GM12892 (cell line): ENCODE data around the gene CCDC61.

Experiments used
- DNase-seq: peaks from one replicate; pipeline ENCODE4 v3.0.0; 2011; ENCODE audit not compliant: insufficient read length
- FAIRE-seq: peaks from 2 replicates; lab custom pipeline; 2011; peaks lifted over from hg19 to GRCh38; lab: Jason Lieb, UNC
- POLR2A ChIP-seq: IDR thresholded peaks from 2 replicates; pipeline ENCODE4 v1.6.1; 2011; ENCODE audit warnings: low read depth, low read length, control low read depth
- POLR2AphosphoS5 ChIP-seq: IDR thresholded peaks from 2 replicates; pipeline ENCODE4 v1.6.1; 2011; ENCODE audit warnings: low read depth, low read length, control low read depth
- TAF1 ChIP-seq: IDR thresholded peaks from 2 replicates; pipeline ENCODE4 v1.6.1; 2011; ENCODE audit warnings: low read depth, mild to moderate bottlenecking, control low read depth, low read length, borderline replicate concordance

Gene CCDC61

GRCh38 chr19:46056536-46056935 is 61.3 kb downstream of the CCDC61 start:
- DNase-seq (no peak), FAIRE-seq (no peak)
- TF ChIP-seq TAF1 (no peak), POLR2A (no peak), POLR2AphosphoS5 (no peak)

GRCh38 chr19:46058778-46059177 is 63.5 kb downstream of the CCDC61 start:
- DNase-seq = no peak
- no peak for FAIRE-seq
- no peak for TF ChIP-seq POLR2A

DNA sequence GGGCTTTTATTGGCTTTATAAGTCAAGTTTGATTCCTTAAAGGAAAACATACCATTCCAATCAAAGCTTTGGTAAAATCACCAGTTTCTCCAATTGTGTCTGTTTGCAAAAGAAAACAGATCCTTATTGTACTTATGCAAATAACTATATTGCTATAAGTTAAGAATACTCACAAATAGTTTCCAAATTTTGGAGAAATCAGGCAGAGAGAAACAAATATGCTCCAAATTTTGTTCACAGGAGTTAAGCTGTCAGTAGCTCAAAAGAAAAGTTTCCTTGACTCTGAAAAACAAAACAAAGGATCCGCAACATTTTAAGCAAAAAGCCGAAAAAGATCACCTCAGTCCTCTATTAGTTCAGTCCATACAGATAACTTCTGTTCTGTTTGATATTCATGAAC is 64.7 kb downstream of the CCDC61 start:
- DNase-seq (no peak), FAIRE-seq (no peak)

GRCh38 chr19:46063201-46063600 is 67.9 kb downstream of the CCDC61 start:
- FAIRE-seq (no peak), DNase-seq (no peak)
- no peak for TF ChIP-seq TAF1
- TF ChIP-seq POLR2AphosphoS5 = no peak
- TF ChIP-seq POLR2A = no peak

More for the DNA sequence above, 64.7 kb downstream of the CCDC61 start:
- TF ChIP-seq POLR2AphosphoS5 = no peak
- TF ChIP-seq TAF1 = no peak
- TF ChIP-seq POLR2A = no peak

DNA sequence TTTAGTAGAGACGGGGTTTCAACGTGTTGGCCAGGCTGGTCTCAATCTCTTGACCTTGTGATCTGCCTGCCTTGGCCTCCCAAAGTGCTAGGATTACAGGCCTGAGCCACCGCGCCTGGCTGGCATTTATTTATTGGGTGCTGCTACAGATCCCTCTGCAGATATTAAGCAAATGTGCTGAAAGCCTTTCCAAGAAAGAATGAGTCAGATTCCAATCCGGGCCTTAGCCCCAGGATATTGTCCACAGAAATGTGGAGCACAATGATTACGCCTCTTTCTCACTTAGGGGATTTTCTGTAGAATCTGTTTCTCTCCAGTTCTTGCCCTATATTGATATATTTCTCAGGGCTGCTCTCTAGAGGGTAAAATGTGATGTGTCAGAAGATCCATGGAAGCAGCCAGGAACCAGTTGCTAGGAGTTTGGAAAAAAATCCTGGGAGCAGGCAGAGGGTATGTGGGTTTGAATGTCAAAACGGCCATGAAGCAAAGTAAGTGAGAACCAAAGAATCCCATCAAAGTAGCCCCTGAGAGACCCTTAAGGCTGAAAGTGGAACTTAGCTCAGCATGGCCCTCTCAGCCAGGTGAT is 70.3 kb downstream of the CCDC61 start:
- DNase-seq = no peak
- TF ChIP-seq POLR2AphosphoS5 (no peak), TAF1 (no peak), POLR2A (no peak)
- no peak for FAIRE-seq

GRCh38 chr19:46066471-46066870 is 71.2 kb downstream of the CCDC61 start:
- no peak for FAIRE-seq
- TF ChIP-seq POLR2A = no peak
- no peak for TF ChIP-seq POLR2AphosphoS5
- no peak for TF ChIP-seq TAF1
- DNase-seq = no peak

DNA sequence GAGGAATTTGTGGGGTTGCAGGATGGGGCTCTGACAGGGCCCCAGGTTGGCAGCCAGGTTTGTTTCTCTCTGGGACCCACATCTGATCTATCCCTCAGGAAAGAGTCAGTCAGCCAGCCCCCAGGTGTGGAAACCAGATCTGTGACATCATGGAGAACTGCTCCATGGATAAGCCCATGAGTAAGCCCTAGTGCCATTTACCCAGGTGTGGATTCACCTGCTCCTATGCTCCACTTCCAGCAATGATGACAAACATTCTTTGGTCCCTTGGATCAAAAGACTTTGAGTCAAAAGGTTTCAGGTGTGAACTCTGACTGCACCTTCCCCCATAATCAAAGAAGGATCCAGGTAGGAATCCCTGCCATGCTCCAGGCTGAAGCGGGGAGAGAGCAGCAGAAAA is 72.4 kb downstream of the CCDC61 start:
- FAIRE-seq (no peak), DNase-seq (no peak)
- TF ChIP-seq POLR2AphosphoS5 (no peak), POLR2A (no peak), TAF1 (no peak)
